Measurements from ENCODE around the gene BHMT. TPM values are rescaled to one million over a fixed set of nuclear protein-coding genes. Genes with fewer than 3 reads are reported as not detected.

BHMT gene
- total RNA-seq: under 1 TPM in 3 of 4 donors, not detected in 1; 0.14 to 0.44 (median 0.28) TPM
- polyA plus RNA-seq: 0.07 TPM
- long read RNA-seq, donor 1, partial matches to known transcripts: 1 of 1 reads
- long read RNA-seq, donor 1, other reads (novel, unspliced or antisense): 0 of 1 reads
- long read RNA-seq, donor 2: 0 reads
- long read RNA-seq, donor 3: 0 reads
- long read RNA-seq, donor 4: 0 reads

DNA sequence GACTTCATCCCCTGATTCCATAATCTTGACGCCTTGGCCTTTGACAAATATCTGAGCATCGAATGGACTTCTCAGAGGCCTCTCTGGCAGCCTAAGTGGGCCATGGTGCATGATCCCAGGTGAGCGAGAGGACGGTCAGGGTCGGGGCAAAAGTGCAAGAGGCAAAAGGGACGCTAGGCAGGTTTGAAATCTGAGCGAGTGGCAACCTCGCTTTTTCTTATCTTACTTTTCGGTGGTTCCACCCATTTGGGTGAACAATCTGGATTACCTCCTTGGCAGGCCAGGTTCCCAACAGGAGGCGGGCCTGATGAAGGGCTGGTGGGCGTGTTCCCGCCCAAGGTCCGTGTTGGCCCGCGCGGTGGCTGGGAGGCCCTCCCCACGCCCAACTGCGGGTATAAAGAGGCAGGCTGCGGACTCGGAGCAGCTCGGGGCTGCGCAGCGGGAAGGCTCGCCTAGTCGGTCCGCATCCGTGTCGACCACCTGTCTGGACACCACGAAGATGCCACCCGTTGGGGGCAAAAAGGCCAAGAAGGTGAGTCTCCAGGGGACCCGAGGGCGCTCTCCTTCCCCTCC, at the start of gene BHMT:
Gene BHMT, plus strand, starts transcription at position 423 of the 573 bp plus-strand sequence. Its CDS starts 77 bp downstream, at position 500.
- Histone ChIP-seq H3K27ac (ENCODE audit: low read length) (no peak within 1 kb of the TSS), H3K4me1 (ENCODE audit: control insufficient read depth, insufficient read depth, low read length) (no peaks in the 10 kb centered on the region), H3K4me3 (ENCODE audit: low read length) (peak within 1 kb of the TSS; percentile 4), H3K9me3 (ENCODE audit: control insufficient read depth, low read length) (no peaks in the 10 kb centered on the region), H3K27me3 (ENCODE audit: control insufficient read depth, insufficient read depth) (no peaks in the 10 kb centered on the region)
- WGBS: 22% methylated on average over 32 of the region's 32 CpGs
- peak in 1 of 3 donors; percentile 39 for DNase-seq
- intact Hi-C loops (cut with DNase I): no loop called here
- peak; percentile 46 to 53 for ATAC-seq

GRCh38 chr5:79062436-79062835, 49.2 kb upstream of the BHMT start:
- Histone ChIP-seq H3K4me3 (ENCODE audit: low read length) (no peak overlapping the region), H3K27me3 (ENCODE audit: control insufficient read depth, insufficient read depth) (no peaks in the 10 kb centered on the region), H3K27ac (ENCODE audit: low read length) (no peak overlapping the region), H3K4me1 (ENCODE audit: control insufficient read depth, insufficient read depth, low read length) (no peaks in the 10 kb centered on the region), H3K9me3 (ENCODE audit: control insufficient read depth, low read length) (no peaks in the 10 kb centered on the region)
- no peak for ATAC-seq
- no peak for DNase-seq
- 85% methylated on average over 3 of the region's 3 CpGs for WGBS
- intact Hi-C loops (cut with DNase I): no loop called here

DNA sequence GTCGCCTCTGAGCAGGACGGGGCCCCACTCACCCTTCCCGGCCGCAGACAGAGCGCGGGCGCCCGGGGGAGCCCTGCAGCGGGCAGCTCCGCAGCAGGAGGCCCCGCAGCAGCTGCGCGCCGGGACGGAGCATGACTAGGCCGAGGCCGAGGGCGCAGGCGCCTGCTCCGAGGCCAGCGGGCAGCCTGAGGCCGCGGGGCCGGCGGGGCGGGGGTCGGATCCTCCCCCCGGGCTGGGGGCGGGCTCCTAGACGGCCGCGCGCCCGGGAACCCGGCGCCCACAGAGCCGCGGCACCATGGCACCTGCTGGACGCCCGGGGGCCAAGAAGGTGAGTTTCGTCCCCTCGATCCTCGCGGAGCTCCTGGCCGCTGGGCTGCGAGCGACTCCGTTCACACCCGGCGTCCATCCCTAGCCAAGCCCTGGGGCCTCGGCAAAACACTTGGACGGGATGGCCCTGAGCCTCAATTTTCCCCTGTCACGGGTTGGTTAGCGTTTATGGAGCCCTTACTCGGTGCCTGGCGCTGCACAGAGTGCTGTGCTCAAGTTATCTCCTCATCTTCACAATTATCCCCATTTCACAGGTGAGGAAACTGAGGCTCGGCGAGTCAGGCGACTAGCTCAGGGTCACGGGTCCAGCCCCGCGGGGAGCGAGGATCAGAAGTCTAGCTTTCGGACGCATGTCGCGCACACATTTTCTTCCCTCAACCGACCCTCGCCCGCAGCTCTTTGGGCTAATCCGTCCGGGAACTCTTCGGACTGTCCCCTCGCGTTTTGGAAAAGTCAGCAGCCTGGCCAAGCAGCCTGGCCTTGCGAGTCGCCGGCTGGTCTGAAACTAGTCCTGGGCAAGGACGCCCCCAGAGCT, 41.9 kb upstream of the BHMT start, which contains the start of the genes BHMT2 and DMGDH:
Gene BHMT2, plus strand, starts transcription at position 280 of the 862 bp plus-strand sequence. Its CDS starts 16 bp downstream, at position 296.
Gene DMGDH, minus strand, starts transcription at position 187 of the 862 bp plus-strand sequence. Its CDS starts 54 bp downstream, at position 133.
- DNase-seq (peak; percentile 43 to 82 (median 78)), ATAC-seq (peak; percentile 94 to 95)
- intact Hi-C loops (cut with DNase I): no loop called here
- H3K27ac ChIP-seq (ENCODE audit: low read length): no peak within 1 kb of the TSS
- H3K4me1 ChIP-seq (ENCODE audit: control insufficient read depth, insufficient read depth, low read length): no peaks in the 10 kb centered on the region
- no peaks in the 10 kb centered on the region for H3K27me3 ChIP-seq (ENCODE audit: control insufficient read depth, insufficient read depth)
- H3K4me3 ChIP-seq (ENCODE audit: low read length): peak within 1 kb of the TSS; percentile 42
- WGBS: 18% methylated on average over 79 of the region's 79 CpGs
- H3K9me3 ChIP-seq (ENCODE audit: control insufficient read depth, low read length): no peaks in the 10 kb centered on the region

DNA sequence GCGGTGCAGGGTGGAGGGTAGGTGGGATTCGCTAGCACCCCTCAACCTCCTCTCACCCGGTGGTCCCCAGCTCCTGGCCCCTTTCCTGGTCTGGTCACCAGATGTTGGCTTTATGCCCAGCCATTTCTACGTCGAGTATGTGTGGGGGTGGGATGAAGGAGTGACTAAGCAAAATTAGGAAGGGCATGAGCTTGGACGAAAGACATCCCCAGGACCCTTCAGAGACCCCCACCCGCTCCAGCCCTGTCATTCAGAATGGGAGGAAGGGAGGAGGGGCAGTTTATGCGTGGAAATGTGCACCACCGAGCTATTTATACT, 41.3 kb upstream of the BHMT start:
- Histone ChIP-seq H3K4me1 (ENCODE audit: control insufficient read depth, insufficient read depth, low read length) (no peaks in the 10 kb centered on the region), H3K9me3 (ENCODE audit: control insufficient read depth, low read length) (no peaks in the 10 kb centered on the region), H3K27me3 (ENCODE audit: control insufficient read depth, insufficient read depth) (no peaks in the 10 kb centered on the region), H3K27ac (ENCODE audit: low read length) (no peak overlapping the region), H3K4me3 (ENCODE audit: low read length) (peak overlapping the region; percentile 42)
- 30% methylated on average over 9 of the region's 9 CpGs for WGBS
- intact Hi-C loops (cut with DNase I): no loop called here
- ATAC-seq (peak; percentile 56 to 65), DNase-seq (peak in 1 of 3 donors; percentile 54)

GRCh38 chr5:79074641-79075040, 37.0 kb upstream of the BHMT start:
- Histone ChIP-seq H3K27me3 (ENCODE audit: control insufficient read depth, insufficient read depth) (no peaks in the 10 kb centered on the region), H3K9me3 (ENCODE audit: control insufficient read depth, low read length) (no peaks in the 10 kb centered on the region), H3K4me1 (ENCODE audit: control insufficient read depth, insufficient read depth, low read length) (peaks cover 2% of the 10 kb centered on the region), H3K27ac (ENCODE audit: low read length) (no peak overlapping the region), H3K4me3 (ENCODE audit: low read length) (no peak overlapping the region)
- intact Hi-C loops (cut with DNase I): no loop called here
- WGBS: 68% methylated on average over 6 of the region's 6 CpGs
- ATAC-seq (no peak), DNase-seq (no peak)

GRCh38 chr5:79075646-79076426, 35.8 kb upstream of the BHMT start:
- Histone ChIP-seq H3K4me1 (ENCODE audit: control insufficient read depth, insufficient read depth, low read length) (peaks cover 2% of the 10 kb centered on the region), H3K4me3 (ENCODE audit: low read length) (no peak overlapping the region), H3K27ac (ENCODE audit: low read length) (peak overlapping the region; percentile 19), H3K27me3 (ENCODE audit: control insufficient read depth, insufficient read depth) (no peaks in the 10 kb centered on the region), H3K9me3 (ENCODE audit: control insufficient read depth, low read length) (no peaks in the 10 kb centered on the region)
- WGBS: 62% methylated on average over 11 of the region's 11 CpGs
- intact Hi-C loops (cut with DNase I): no loop called here
- DNase-seq: peak; percentile 28 to 67 (median 65)
- peak; percentile 69 to 73 for ATAC-seq

DNA sequence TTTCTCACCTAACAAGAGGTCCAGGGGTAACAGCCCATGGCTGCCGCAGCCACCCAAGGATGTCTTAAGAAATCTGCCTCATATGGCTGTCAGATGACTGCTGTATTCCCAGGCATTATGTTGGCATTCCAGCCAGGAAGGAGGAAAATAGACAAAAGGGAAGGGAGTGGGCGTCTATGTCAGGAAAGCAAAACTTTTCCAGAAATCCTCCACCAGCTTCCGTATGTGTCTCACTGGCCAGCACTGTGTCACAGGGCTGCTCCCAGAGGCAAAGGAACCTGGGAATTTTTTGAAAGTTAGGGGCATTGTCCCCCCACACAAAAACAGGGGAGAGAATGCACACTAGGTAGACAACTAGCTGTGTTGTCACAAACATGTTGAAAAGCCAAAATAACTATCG, 34.8 kb upstream of the BHMT start:
- H3K27me3 ChIP-seq (ENCODE audit: control insufficient read depth, insufficient read depth): no peaks in the 10 kb centered on the region
- peak in 1 of 2 donors; percentile 63 for ATAC-seq
- intact Hi-C loops (cut with DNase I): no loop called here
- 61% methylated on average over 4 of the region's 4 CpGs for WGBS
- peaks cover 2% of the 10 kb centered on the region for H3K4me1 ChIP-seq (ENCODE audit: control insufficient read depth, insufficient read depth, low read length)
- no peaks in the 10 kb centered on the region for H3K9me3 ChIP-seq (ENCODE audit: control insufficient read depth, low read length)
- H3K4me3 ChIP-seq (ENCODE audit: low read length): no peak overlapping the region
- DNase-seq: no peak
- H3K27ac ChIP-seq (ENCODE audit: low read length): no peak overlapping the region

GRCh38 chr5:79077680-79078365, 33.8 kb upstream of the BHMT start:
- WGBS: 68% methylated on average over 3 of the region's 3 CpGs
- DNase-seq (no peak), ATAC-seq (no peak)
- H3K9me3 ChIP-seq (ENCODE audit: control insufficient read depth, low read length): no peaks in the 10 kb centered on the region
- H3K27ac ChIP-seq (ENCODE audit: low read length): no peak overlapping the region
- no peak overlapping the region for H3K4me3 ChIP-seq (ENCODE audit: low read length)
- intact Hi-C loops (cut with DNase I): no loop called here
- peaks cover 2% of the 10 kb centered on the region for H3K4me1 ChIP-seq (ENCODE audit: control insufficient read depth, insufficient read depth, low read length)
- H3K27me3 ChIP-seq (ENCODE audit: control insufficient read depth, insufficient read depth): no peaks in the 10 kb centered on the region

- Histone ChIP-seq H3K4me3 (ENCODE audit: low read length) (no peak overlapping the region), H3K4me1 (ENCODE audit: control insufficient read depth, insufficient read depth, low read length) (peaks cover 2% of the 10 kb centered on the region), H3K9me3 (ENCODE audit: control insufficient read depth, low read length) (no peaks in the 10 kb centered on the region), H3K27me3 (ENCODE audit: control insufficient read depth, insufficient read depth) (no peaks in the 10 kb centered on the region), H3K27ac (ENCODE audit: low read length) (no peak overlapping the region)
- WGBS: 78% methylated on average over 2 of the region's 2 CpGs
- DNase-seq (no peak), ATAC-seq (no peak)
- intact Hi-C loops (cut with DNase I): no loop called here
Observed at GRCh38 chr5:79080804-79081203, 30.8 kb upstream of the BHMT start.

GRCh38 chr5:79081779-79082178, 29.8 kb upstream of the BHMT start:
- Histone ChIP-seq H3K4me1 (ENCODE audit: control insufficient read depth, insufficient read depth, low read length) (no peaks in the 10 kb centered on the region), H3K4me3 (ENCODE audit: low read length) (no peak overlapping the region), H3K27ac (ENCODE audit: low read length) (no peak overlapping the region), H3K9me3 (ENCODE audit: control insufficient read depth, low read length) (no peaks in the 10 kb centered on the region), H3K27me3 (ENCODE audit: control insufficient read depth, insufficient read depth) (no peaks in the 10 kb centered on the region)
- ATAC-seq (no peak), DNase-seq (no peak)
- WGBS: 88% methylated on average over 5 of the region's 5 CpGs
- intact Hi-C loops (cut with DNase I): no loop called here
